GM12875 (cell line): ENCODE data around the gene SEC31B.

Experiments
- H3K4me3 ChIP-seq: one replicate; pipeline ENCODE4 v1.5.1; 2011; ENCODE audit warnings: low read depth, low read length, control low read depth
- CTCF ChIP-seq: IDR thresholded peaks from 2 replicates; pipeline ENCODE4 v1.5.1; 2011; ENCODE audit warnings: low read depth, mild to moderate bottlenecking, control low read depth, inconsistent platforms, low read length, moderate library complexity, borderline replicate concordance; ENCODE audit not compliant: insufficient read depth

The SEC31B gene

GRCh38 chr10:100544950-100545349, 25.3 kb upstream of the SEC31B start:
- TF ChIP-seq CTCF: no peak
- H3K4me3 ChIP-seq: no peak overlapping the region

- no peak overlapping the region for H3K4me3 ChIP-seq
- no peak for TF ChIP-seq CTCF
These were observed 17.8 kb upstream of the SEC31B start for GRCh38 chr10:100537475-100537874.

GRCh38 chr10:100535715-100536353, 16.2 kb upstream of the SEC31B start, which contains the start of gene HIF1AN:
Gene HIF1AN (plus strand): TSS chr10:100535943. CDS start chr10:100535959, 16 bp downstream.
- peak; percentile 90 for TF ChIP-seq CTCF

GRCh38 chr10:100535338-100535714, 15.7 kb upstream of the SEC31B start:
- H3K4me3 ChIP-seq: peak overlapping the region; percentile 55
- TF ChIP-seq CTCF: no peak

More at GRCh38 chr10:100535715-100536353, 16.2 kb upstream of the SEC31B start, which contains the start of gene HIF1AN:
- H3K4me3 ChIP-seq: peak within 1 kb of the TSS; percentile 55

- H3K4me3 ChIP-seq: no peak overlapping the region
- TF ChIP-seq CTCF: no peak
These were observed 15.1 kb upstream of the SEC31B start for GRCh38 chr10:100534726-100535125.

GRCh38 chr10:100531761-100532160, 12.1 kb upstream of the SEC31B start:
- TF ChIP-seq CTCF: no peak
- no peak overlapping the region for H3K4me3 ChIP-seq
